HL-60 (cell line): Measurements from ENCODE around the gene SPATA31E1.

Experiments used
- DNase-seq, 2 experiments: peaks; one replicate each; pipeline ENCODE4 v3.0.0-alpha.2; 2010 to 2020; ENCODE audit warnings: low read depth in 1 of 2, low spot score in 1 of 2
- H3K27ac ChIP-seq: fragments of 250-450 bp; sonication (Bioruptor Pico); replicated peaks from 2 replicates; pipeline ENCODE4 v1.5.1; 2020; ENCODE audit warnings: mild to moderate bottlenecking, moderate library complexity
- H3K27me3 ChIP-seq: fragments of 250-450 bp; sonication (Bioruptor Pico); 2 replicates; pipeline ENCODE4 v1.5.1; 2021; ENCODE audit warnings: mild to moderate bottlenecking, moderate library complexity; ENCODE audit not compliant: insufficient read depth, poor library complexity, severe bottlenecking
- H3K4me3 ChIP-seq: replicated peaks from 2 replicates; pipeline ENCODE4 v1.5.1; 2011; ENCODE audit warnings: mild to moderate bottlenecking, control low read depth, low read length; ENCODE audit not compliant: insufficient read depth
- GABPA ChIP-seq: IDR thresholded peaks from 2 replicates; pipeline ENCODE4 v1.6.1; 2012; ENCODE audit warnings: low read depth
- POLR2AphosphoS5 ChIP-seq: IDR thresholded peaks from 2 replicates; pipeline ENCODE4 v1.6.1; 2012; ENCODE audit warnings: low read depth
- SPI1 ChIP-seq: IDR thresholded peaks from 2 replicates; pipeline ENCODE4 v1.6.1; 2012; ENCODE audit warnings: low read depth, mild to moderate bottlenecking, borderline replicate concordance
- TF ChIP-seq, protein P1 (sequence below): IDR thresholded peaks from one replicate; pipeline ENCODE4 v1.5.1; 2011; ENCODE audit warnings: low read length, control low read depth, inconsistent platforms; ENCODE audit not compliant: insufficient read depth
- TF ChIP-seq, protein P2 (sequence below): IDR thresholded peaks from 2 replicates; pipeline ENCODE4 v1.6.1; 2012; ENCODE audit warnings: low read depth; ENCODE audit not compliant: insufficient replicate concordance

The SPATA31E1 gene

DNA sequence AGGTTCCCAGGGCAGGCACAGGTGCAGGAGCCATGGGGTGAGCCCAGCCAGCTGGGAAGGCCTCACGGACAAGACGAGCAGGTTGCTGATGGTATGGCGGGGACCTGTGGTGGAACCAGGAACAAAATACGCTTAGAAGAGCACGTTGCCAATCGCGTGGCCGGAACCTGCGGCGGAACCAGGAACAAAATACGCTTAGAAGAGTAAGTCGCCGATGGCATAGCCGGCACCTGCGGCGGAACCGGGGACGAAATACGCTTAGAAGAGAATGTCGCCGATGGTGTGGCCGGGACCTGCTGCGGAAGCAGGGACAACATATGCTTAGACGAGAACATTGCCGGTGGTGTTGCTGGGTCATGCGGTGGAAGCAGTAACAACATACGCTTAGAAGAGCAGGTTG lies 23.5 kb upstream of the SPATA31E1 start:
- no peak for TF ChIP-seq SPI1
- TF ChIP-seq GABPA: no peak
- no peak for TF ChIP-seq POLR2AphosphoS5
- TF ChIP-seq, protein P1, sequence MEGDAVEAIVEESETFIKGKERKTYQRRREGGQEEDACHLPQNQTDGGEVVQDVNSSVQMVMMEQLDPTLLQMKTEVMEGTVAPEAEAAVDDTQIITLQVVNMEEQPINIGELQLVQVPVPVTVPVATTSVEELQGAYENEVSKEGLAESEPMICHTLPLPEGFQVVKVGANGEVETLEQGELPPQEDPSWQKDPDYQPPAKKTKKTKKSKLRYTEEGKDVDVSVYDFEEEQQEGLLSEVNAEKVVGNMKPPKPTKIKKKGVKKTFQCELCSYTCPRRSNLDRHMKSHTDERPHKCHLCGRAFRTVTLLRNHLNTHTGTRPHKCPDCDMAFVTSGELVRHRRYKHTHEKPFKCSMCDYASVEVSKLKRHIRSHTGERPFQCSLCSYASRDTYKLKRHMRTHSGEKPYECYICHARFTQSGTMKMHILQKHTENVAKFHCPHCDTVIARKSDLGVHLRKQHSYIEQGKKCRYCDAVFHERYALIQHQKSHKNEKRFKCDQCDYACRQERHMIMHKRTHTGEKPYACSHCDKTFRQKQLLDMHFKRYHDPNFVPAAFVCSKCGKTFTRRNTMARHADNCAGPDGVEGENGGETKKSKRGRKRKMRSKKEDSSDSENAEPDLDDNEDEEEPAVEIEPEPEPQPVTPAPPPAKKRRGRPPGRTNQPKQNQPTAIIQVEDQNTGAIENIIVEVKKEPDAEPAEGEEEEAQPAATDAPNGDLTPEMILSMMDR: no peak
- TF ChIP-seq, protein P2, sequence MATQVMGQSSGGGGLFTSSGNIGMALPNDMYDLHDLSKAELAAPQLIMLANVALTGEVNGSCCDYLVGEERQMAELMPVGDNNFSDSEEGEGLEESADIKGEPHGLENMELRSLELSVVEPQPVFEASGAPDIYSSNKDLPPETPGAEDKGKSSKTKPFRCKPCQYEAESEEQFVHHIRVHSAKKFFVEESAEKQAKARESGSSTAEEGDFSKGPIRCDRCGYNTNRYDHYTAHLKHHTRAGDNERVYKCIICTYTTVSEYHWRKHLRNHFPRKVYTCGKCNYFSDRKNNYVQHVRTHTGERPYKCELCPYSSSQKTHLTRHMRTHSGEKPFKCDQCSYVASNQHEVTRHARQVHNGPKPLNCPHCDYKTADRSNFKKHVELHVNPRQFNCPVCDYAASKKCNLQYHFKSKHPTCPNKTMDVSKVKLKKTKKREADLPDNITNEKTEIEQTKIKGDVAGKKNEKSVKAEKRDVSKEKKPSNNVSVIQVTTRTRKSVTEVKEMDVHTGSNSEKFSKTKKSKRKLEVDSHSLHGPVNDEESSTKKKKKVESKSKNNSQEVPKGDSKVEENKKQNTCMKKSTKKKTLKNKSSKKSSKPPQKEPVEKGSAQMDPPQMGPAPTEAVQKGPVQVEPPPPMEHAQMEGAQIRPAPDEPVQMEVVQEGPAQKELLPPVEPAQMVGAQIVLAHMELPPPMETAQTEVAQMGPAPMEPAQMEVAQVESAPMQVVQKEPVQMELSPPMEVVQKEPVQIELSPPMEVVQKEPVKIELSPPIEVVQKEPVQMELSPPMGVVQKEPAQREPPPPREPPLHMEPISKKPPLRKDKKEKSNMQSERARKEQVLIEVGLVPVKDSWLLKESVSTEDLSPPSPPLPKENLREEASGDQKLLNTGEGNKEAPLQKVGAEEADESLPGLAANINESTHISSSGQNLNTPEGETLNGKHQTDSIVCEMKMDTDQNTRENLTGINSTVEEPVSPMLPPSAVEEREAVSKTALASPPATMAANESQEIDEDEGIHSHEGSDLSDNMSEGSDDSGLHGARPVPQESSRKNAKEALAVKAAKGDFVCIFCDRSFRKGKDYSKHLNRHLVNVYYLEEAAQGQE: no peak
- Histone ChIP-seq H3K27ac (no peak overlapping the region), H3K27me3 (no peaks in the 10 kb centered on the region), H3K4me3 (no peak overlapping the region)
- no peak for DNase-seq

- H3K27ac ChIP-seq: no peak overlapping the region
- DNase-seq: no peak
- H3K4me3 ChIP-seq: no peak overlapping the region
- H3K27me3 ChIP-seq: peaks cover 5% of the 10 kb centered on the region
- no peak for TF ChIP-seq GABPA
- TF ChIP-seq, protein P2: no peak
- no peak for TF ChIP-seq POLR2AphosphoS5
- TF ChIP-seq SPI1: no peak
- TF ChIP-seq, protein P1: no peak
Measured at GRCh38 chr9:87859786-87860185, 22.9 kb upstream of the SPATA31E1 start.

- TF ChIP-seq, protein P2: no peak
- TF ChIP-seq GABPA: no peak
- TF ChIP-seq POLR2AphosphoS5: no peak
- no peak for TF ChIP-seq SPI1
- TF ChIP-seq, protein P1: no peak
- Histone ChIP-seq H3K27me3 (peaks cover 5% of the 10 kb centered on the region), H3K27ac (no peak overlapping the region), H3K4me3 (no peak overlapping the region)
- no peak for DNase-seq
Measured at GRCh38 chr9:87861332-87861731, 21.3 kb upstream of the SPATA31E1 start.
